Kidney (tissue), 14 donors: Measurements from ENCODE around the gene ISG15. TPM values are rescaled to one million over a fixed set of nuclear protein-coding genes. Genes with fewer than 3 reads are reported as not detected.

Source experiments
- DNase-seq, 5 donors: peaks; one replicate each; pipeline ENCODE4 v3.0.0-alpha.2; 2013 to 2020
- FAIRE-seq: peaks from 2 replicates; lab custom pipeline; 2012; peaks lifted over from hg19 to GRCh38; lab: Jason Lieb, UNC
- H3K27ac ChIP-seq, 2 donors: one replicate each; pipeline ENCODE4 v1.7.0; 2013; ENCODE audit warnings: low read depth in 2 of 2, low read length in 2 of 2, inconsistent platforms in 1 of 2
- H3K27me3 ChIP-seq: one replicate; pipeline ENCODE4 v1.7.1; 2013; ENCODE audit warnings: low read length, inconsistent platforms; ENCODE audit not compliant: control insufficient read depth, insufficient read depth
- H3K36me3 ChIP-seq, 3 donors: one replicate each; pipeline versions ENCODE4 v1.7.0 to v1.7.1; 2013; ENCODE audit warnings: low read length in 3 of 3, control low read depth in 1 of 3, inconsistent platforms in 1 of 3; ENCODE audit not compliant: insufficient read depth in 3 of 3, control insufficient read depth in 2 of 3
- H3K4me1 ChIP-seq, 3 donors: one replicate each; pipeline versions ENCODE4 v1.7.0 to v1.7.1; 2013; ENCODE audit warnings: low read length in 3 of 3, inconsistent platforms in 1 of 3, low read depth in 1 of 3; ENCODE audit not compliant: control insufficient read depth in 2 of 3, insufficient read depth in 2 of 3
- H3K4me3 ChIP-seq, 3 donors: one replicate each; pipeline versions ENCODE4 v1.7.0 to v1.8.1; 2013; ENCODE audit warnings: low read length in 3 of 3, control low read depth in 1 of 3, inconsistent platforms in 1 of 3
- H3K9ac ChIP-seq, 3 donors: one replicate each; pipeline versions ENCODE4 v1.7.0 to v1.7.1; 2013; ENCODE audit warnings: low read length in 3 of 3, control low read depth in 1 of 3, inconsistent platforms in 1 of 3
- H3K9me3 ChIP-seq, 3 donors: one replicate each; pipeline versions ENCODE4 v1.7.0 to v1.7.1; 2013; ENCODE audit warnings: low read length in 3 of 3, control low read depth in 1 of 3, inconsistent platforms in 1 of 3; ENCODE audit not compliant: control insufficient read depth in 2 of 3, insufficient read depth in 1 of 3
- CTCF ChIP-seq: IDR thresholded peaks from 3 replicates; pipeline ENCODE4 v1.5.1; 2012; ENCODE audit warnings: mild to moderate bottlenecking, moderate library complexity, borderline replicate concordance; ENCODE audit not compliant: insufficient read depth; ENCODE audit errors: extremely low read depth
- intact Hi-C: fragments of 100-400 bp; cut with DNase I; formaldehyde crosslinking; loops from one replicate; pipeline ENCODE4 v1.11.1; 2022
- polyA plus RNA-seq: library from polyadenylated mRNA; stranded (reverse); fragments of 350-450 nt; fragmentation: Illumina TruSeq; extraction: RNeasy Lipid Tissue Mini Kit (QIAGEN cat#74804); gene quantifications from one replicate; pipeline ENCODE4 v1.2.3, GENCODE V29; 2014; ENCODE audit warnings: low read depth, low replicate concordance; ENCODE audit not compliant: insufficient read depth
- total RNA-seq: library from RNA; stranded (reverse); fragmentation: NEBNext Ultra II Directional; extraction: Animal tissue kit (Norgen Biotek cat#: 25700); gene quantifications from one replicate; pipeline ENCODE4 v1.2.1, GENCODE V29; 2021
- donor health status: control.
- donor health status: control.
- donor health status: control.
- donor health status: control.
- donor health status: control.
- donor health status: DM: yes; HTN: yes; CAD: no.
- donor health status: Normal renal cell carcinoma (clear cell type).

ISG15 gene
- total and polyA plus RNA-seq, 2 donors from 2014 or later = 23.9 to 65.9 TPM

- no peak overlapping the region for H3K27ac ChIP-seq
- no peak for TF ChIP-seq CTCF
- FAIRE-seq (no peak), DNase-seq (no peak)
- no peak overlapping the region for H3K9ac ChIP-seq
- H3K36me3 ChIP-seq = peaks cover 5 to 8% (median 7%) of the 10 kb centered on the region in 3 donors
- no peaks in the 10 kb centered on the region for H3K9me3 ChIP-seq
- H3K4me1 ChIP-seq = no peaks in the 10 kb centered on the region
- H3K27me3 ChIP-seq = no peaks in the 10 kb centered on the region
- H3K4me3 ChIP-seq = no peak overlapping the region
- intact Hi-C loops = no loop called here
Observed at GRCh38 chr1:1050577-1051052, 37.3 kb downstream of the ISG15 start.

GRCh38 chr1:1051127-1051810 is 38.0 kb downstream of the ISG15 start:
- Histone ChIP-seq H3K9me3 (no peaks in the 10 kb centered on the region), H3K27me3 (no peaks in the 10 kb centered on the region), H3K4me1 (no peaks in the 10 kb centered on the region), H3K4me3 (no peak overlapping the region), H3K27ac (no peak overlapping the region), H3K36me3 (peaks cover 3 to 8% (median 5%) of the 10 kb centered on the region in 3 donors), H3K9ac (no peak overlapping the region)
- no peak for FAIRE-seq
- DNase-seq = no peak
- intact Hi-C loops = no loop called here
- TF ChIP-seq CTCF = no peak

- intact Hi-C loops = no loop called here
- FAIRE-seq = no peak
- no peak overlapping the region for H3K9ac ChIP-seq
- H3K9me3 ChIP-seq = no peaks in the 10 kb centered on the region
- no peak overlapping the region for H3K4me3 ChIP-seq
- peaks cover 3 to 8% (median 5%) of the 10 kb centered on the region in 3 donors for H3K36me3 ChIP-seq
- no peaks in the 10 kb centered on the region for H3K4me1 ChIP-seq
- TF ChIP-seq CTCF = no peak
- no peak overlapping the region for H3K27ac ChIP-seq
- no peak for DNase-seq
- no peaks in the 10 kb centered on the region for H3K27me3 ChIP-seq
Observed at GRCh38 chr1:1052003-1052840, 38.9 kb downstream of the ISG15 start.
